NB4 (cell line): Measurements from ENCODE around the gene NDUFC2.

Source experiments
- MYC ChIP-seq: IDR thresholded peaks from 2 replicates; pipeline ENCODE4 v1.6.1; 2011; ENCODE audit warnings: low read depth, low read length
- POLR2A ChIP-seq: IDR thresholded peaks from 2 replicates; pipeline ENCODE4 v1.6.1; 2011; ENCODE audit warnings: mild to moderate bottlenecking; ENCODE audit not compliant: insufficient read length; ENCODE audit errors: extremely low read depth
- TF ChIP-seq, protein P1 (sequence below): IDR thresholded peaks from one replicate; pipeline ENCODE4 v1.5.1; 2012; ENCODE audit warnings: low read depth, low read length
- TF ChIP-seq, protein P2 (sequence below): IDR thresholded peaks from 2 replicates; pipeline ENCODE4 v1.6.1; 2011; ENCODE audit warnings: low read depth, low read length

DNA sequence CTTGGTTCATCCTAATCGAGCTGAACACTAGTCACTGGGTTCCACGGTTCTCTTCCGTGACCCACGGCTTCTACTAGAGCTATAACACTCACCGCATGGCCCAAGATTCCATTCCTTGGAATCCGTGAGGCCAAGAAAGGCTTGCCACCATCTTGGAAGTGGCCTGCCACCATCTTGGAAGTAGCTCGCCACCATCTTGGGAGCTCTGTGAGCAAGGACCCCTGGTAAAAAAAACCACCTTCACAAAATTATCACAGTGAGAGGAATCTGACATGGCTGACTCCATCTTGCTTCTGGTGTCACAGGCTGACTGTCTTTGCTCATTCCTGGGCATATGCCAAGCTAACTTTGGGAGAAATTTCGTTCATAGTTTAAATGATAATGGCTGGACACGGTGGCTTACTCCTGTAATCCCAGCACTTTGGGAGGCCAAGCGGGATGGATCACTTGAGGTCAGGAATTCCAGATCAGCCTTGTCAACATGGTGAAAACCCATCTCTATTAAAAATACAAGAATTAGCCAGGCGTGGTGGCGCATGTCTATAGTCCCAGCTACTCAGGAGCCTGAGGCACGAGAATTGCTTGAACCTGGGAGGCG, 37.7 kb downstream of the NDUFC2 start:
- TF ChIP-seq, protein P1, sequence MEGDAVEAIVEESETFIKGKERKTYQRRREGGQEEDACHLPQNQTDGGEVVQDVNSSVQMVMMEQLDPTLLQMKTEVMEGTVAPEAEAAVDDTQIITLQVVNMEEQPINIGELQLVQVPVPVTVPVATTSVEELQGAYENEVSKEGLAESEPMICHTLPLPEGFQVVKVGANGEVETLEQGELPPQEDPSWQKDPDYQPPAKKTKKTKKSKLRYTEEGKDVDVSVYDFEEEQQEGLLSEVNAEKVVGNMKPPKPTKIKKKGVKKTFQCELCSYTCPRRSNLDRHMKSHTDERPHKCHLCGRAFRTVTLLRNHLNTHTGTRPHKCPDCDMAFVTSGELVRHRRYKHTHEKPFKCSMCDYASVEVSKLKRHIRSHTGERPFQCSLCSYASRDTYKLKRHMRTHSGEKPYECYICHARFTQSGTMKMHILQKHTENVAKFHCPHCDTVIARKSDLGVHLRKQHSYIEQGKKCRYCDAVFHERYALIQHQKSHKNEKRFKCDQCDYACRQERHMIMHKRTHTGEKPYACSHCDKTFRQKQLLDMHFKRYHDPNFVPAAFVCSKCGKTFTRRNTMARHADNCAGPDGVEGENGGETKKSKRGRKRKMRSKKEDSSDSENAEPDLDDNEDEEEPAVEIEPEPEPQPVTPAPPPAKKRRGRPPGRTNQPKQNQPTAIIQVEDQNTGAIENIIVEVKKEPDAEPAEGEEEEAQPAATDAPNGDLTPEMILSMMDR = no peak
- no peak for TF ChIP-seq POLR2A
- TF ChIP-seq MYC = no peak
- TF ChIP-seq, protein P2, sequence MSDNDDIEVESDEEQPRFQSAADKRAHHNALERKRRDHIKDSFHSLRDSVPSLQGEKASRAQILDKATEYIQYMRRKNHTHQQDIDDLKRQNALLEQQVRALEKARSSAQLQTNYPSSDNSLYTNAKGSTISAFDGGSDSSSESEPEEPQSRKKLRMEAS = no peak
